ENCODE results near the gene DPPA5.
"Not testable (repeated sequence)": the region's sequence is repeated elsewhere in the genome, so short reads cannot be mapped to it uniquely, and the experiment has no call there.

Gene DPPA5

GRCh38 chr6:73363537-73363875, 9.4 kb upstream of the DPPA5 start:
- no peak for DNase-seq

GRCh38 chr6:73362869-73363536, 8.9 kb upstream of the DPPA5 start:
- no peak for DNase-seq

- DNase-seq = no peak
Measured at GRCh38 chr6:73362358-73362757, 8.3 kb upstream of the DPPA5 start, which contains the start of gene KHDC3L. Gene KHDC3L (plus strand): TSS chr6:73362658. CDS start chr6:73362730, 72 bp downstream.

- no peak for DNase-seq
Measured at GRCh38 chr6:73349311-73349710, 4.8 kb downstream of the DPPA5 start.

- no peak for DNase-seq
Measured at GRCh38 chr6:73348550-73349204, 5.4 kb downstream of the DPPA5 start.

GRCh38 chr6:73343164-73343563, 10.9 kb downstream of the DPPA5 start:
- DNase-seq = no peak

- no peak for DNase-seq
Measured at GRCh38 chr6:73342174-73342573, 11.9 kb downstream of the DPPA5 start.

GRCh38 chr6:73341335-73341734, 12.7 kb downstream of the DPPA5 start:
- DNase-seq = no peak

GRCh38 chr6:73340048-73340447, 14.0 kb downstream of the DPPA5 start:
- DNase-seq = no peak

- no peak for DNase-seq
Measured at GRCh38 chr6:73339340-73339739, 14.7 kb downstream of the DPPA5 start.

- DNase-seq = no peak
Measured at GRCh38 chr6:73329201-73329600, 24.9 kb downstream of the DPPA5 start.

GRCh38 chr6:73328790-73329189, 25.3 kb downstream of the DPPA5 start:
- DNase-seq = no peak

- no peak for DNase-seq
Measured at GRCh38 chr6:73325656-73326055, 28.4 kb downstream of the DPPA5 start.

GRCh38 chr6:73323323-73323722, 30.8 kb downstream of the DPPA5 start:
- DNase-seq = no peak

GRCh38 chr6:73314577-73315492, 39.2 kb downstream of the DPPA5 start:
- DNase-seq = no peak

GRCh38 chr6:73310503-73310845, 43.6 kb downstream of the DPPA5 start:
- DNase-seq = not testable (repeated sequence)

- peak; percentile 30 for DNase-seq
Measured at GRCh38 chr6:73309785-73310502, 44.1 kb downstream of the DPPA5 start.

- DNase-seq = peak; percentile 5
Measured at GRCh38 chr6:73309535-73309784, 44.6 kb downstream of the DPPA5 start.

- no peak for DNase-seq
Measured at GRCh38 chr6:73308712-73309534, 45.2 kb downstream of the DPPA5 start.

GRCh38 chr6:73303773-73304172, 50.3 kb downstream of the DPPA5 start:
- DNase-seq = not testable (repeated sequence)
